Dermis microvascular lymphatic vessel endothelial cell (primary cell): ENCODE data around the gene LHFPL3. TPM values are rescaled to one million over a fixed set of nuclear protein-coding genes. Genes with fewer than 3 reads are reported as not detected.
"Not testable (repeated sequence)": the region's sequence is repeated elsewhere in the genome, so short reads cannot be mapped to it uniquely, and the experiment has no call there.

Source experiments
- DNase-seq, 2 donors: peaks; one replicate each; pipeline versions ENCODE4 v3.0.0 to v3.0.0-alpha.2; 2010; ENCODE audit warnings: low read depth in 2 of 2
- total RNA-seq: library from RNA; depleted of rRNA; stranded (reverse); fragments of >200 nt; gene quantifications from 2 replicates; pipeline ENCODE4 v1.2.1, GENCODE V29; 2014

Gene LHFPL3
- total RNA-seq, 1 donor from 2014 or later = not detected

GRCh38 chr7:104686286-104686685, 357.9 kb downstream of the LHFPL3 start:
- DNase-seq = no peak

- DNase-seq = no peak
Observed at GRCh38 chr7:104694710-104695109, 366.3 kb downstream of the LHFPL3 start.

GRCh38 chr7:104695563-104695962, 367.2 kb downstream of the LHFPL3 start:
- DNase-seq = no peak

- DNase-seq = no peak
Observed at GRCh38 chr7:104700336-104700735, 371.9 kb downstream of the LHFPL3 start.

- DNase-seq = not testable (repeated sequence)
Observed at GRCh38 chr7:104721027-104721426, 392.6 kb downstream of the LHFPL3 start.

- no peak for DNase-seq
Observed at GRCh38 chr7:104723001-104723400, 394.6 kb downstream of the LHFPL3 start.

GRCh38 chr7:104758504-104758903, 430.1 kb downstream of the LHFPL3 start:
- DNase-seq = no peak

GRCh38 chr7:104761892-104762291, 433.5 kb downstream of the LHFPL3 start:
- no peak for DNase-seq

- no peak for DNase-seq
Observed at GRCh38 chr7:104767113-104767512, 438.7 kb downstream of the LHFPL3 start.

GRCh38 chr7:104767826-104768536, 439.6 kb downstream of the LHFPL3 start:
- DNase-seq = peak in 1 of 2 donors; percentile 5

- no peak for DNase-seq
Observed at GRCh38 chr7:104772405-104773345, 444.3 kb downstream of the LHFPL3 start.

- DNase-seq = no peak
Observed at GRCh38 chr7:104773796-104774195, 445.4 kb downstream of the LHFPL3 start.

- no peak for DNase-seq
Observed at GRCh38 chr7:104775531-104775930, 447.1 kb downstream of the LHFPL3 start.

GRCh38 chr7:104777301-104777800, 448.9 kb downstream of the LHFPL3 start:
- no peak for DNase-seq

GRCh38 chr7:104779888-104780287, 451.5 kb downstream of the LHFPL3 start:
- DNase-seq = no peak

- no peak for DNase-seq
Observed at GRCh38 chr7:104784686-104785085, 456.3 kb downstream of the LHFPL3 start.

GRCh38 chr7:104789780-104790179, 461.4 kb downstream of the LHFPL3 start:
- DNase-seq = no peak

- peak in 1 of 2 donors; percentile 40 for DNase-seq
Observed at GRCh38 chr7:104790440-104790839, 462.0 kb downstream of the LHFPL3 start.

GRCh38 chr7:104791080-104791479, 462.7 kb downstream of the LHFPL3 start:
- peak in 1 of 2 donors; percentile 84 for DNase-seq

- no peak for DNase-seq
Observed at GRCh38 chr7:104793066-104793465, 464.7 kb downstream of the LHFPL3 start.

- DNase-seq = no peak
Observed at GRCh38 chr7:104794154-104794553, 465.8 kb downstream of the LHFPL3 start.

GRCh38 chr7:104794589-104794988, 466.2 kb downstream of the LHFPL3 start:
- no peak for DNase-seq
